Amniotic stem cell (primary cell): ENCODE measurements around the gene JADE2.
"Not testable (repeated sequence)": the region's sequence is repeated elsewhere in the genome, so short reads cannot be mapped to it uniquely, and the experiment has no call there.

ENCODE experiments used
- DNase-seq: peaks from one replicate; lab custom pipeline; 2025; lab: John Stamatoyannopoulos, UW

JADE2 gene

DNA sequence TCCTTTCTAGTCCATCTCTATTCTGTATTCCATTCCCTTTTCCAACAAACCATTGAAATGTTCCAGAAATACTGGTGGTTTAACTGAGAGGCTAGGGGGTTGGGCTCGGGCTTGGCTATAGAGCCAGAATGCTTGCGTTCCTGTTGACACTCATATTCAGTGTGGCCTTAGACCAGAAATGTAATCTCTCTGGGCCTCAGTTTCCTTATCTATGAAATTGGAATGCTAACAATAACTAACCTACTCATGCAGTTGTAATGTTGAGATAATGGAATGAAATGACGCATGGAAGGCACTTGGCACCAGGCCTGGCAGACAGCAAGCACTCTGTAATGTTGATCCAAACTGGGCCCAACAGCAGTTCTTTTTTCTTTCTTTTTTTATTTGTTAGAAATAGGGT is 26.8 kb downstream of the JADE2 start:
- DNase-seq: peak; percentile 84

DNA sequence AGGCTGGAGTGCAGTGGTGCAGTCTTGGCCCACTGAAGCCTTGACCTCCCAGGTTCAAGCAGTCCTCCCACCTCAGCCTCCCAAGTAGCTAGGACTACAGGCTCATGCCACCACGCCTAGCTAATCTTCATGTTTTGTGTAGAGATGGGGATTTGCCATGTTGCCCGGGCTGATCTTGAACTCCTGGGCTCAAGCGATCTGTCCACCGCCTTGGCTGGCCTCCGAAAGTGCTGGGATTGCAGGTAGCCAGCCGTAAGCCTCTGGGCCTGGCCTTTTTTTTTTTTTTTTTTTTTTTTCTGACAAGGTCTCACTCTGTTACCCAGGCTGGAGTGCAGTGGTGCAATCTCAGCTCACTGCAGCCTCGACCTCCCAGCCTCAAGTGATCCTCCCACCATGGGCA is 27.2 kb downstream of the JADE2 start:
- DNase-seq: not testable (repeated sequence)

- DNase-seq: no peak
Observed at GRCh38 chr5:134553821-134554267, 28.4 kb downstream of the JADE2 start.

DNA sequence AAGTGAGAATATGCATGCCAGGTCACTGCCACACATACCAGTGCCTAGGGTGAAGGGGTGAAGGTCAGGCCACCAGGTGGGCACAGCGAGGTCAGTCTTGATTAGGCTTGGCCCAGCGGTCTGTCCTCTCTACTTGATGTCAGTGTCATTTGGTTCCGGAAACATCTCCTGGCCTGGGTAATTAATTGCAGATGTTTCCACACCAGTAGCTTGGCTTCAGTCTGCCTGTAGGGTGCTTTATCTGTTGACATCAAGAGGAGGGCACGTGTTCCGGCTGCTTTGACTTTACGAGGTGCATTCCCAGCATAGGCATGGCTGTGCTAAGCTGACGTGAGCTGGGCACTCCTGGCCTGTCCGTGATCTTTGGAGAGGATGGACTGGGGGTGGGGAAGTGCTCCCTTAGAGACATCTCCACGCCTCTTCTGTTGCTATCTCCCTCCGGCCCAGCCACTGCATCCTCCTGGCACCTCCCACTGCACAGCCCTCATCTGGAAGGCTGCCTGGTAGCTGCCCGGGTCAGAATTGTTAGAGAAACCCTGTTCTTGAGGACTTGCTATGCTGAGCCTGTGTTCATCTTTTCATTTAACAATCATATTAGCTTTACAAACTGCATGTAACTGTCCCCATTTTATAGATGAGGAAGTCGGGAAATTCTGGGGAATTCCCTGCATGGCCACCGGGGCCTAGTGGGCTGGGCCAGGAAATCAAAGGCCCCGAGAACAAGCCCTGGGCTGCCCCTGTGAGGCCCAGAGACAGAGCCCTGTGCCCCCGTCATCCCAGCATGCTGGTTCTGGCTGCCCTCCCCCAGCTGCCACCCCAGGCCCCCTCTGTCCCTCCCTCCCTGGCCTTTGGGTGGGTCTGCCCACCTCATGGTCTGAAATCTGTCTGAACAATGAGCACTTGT is 29.1 kb downstream of the JADE2 start:
- DNase-seq: no peak

- DNase-seq: no peak
Observed at GRCh38 chr5:134555223-134555889, 29.9 kb downstream of the JADE2 start.

DNA sequence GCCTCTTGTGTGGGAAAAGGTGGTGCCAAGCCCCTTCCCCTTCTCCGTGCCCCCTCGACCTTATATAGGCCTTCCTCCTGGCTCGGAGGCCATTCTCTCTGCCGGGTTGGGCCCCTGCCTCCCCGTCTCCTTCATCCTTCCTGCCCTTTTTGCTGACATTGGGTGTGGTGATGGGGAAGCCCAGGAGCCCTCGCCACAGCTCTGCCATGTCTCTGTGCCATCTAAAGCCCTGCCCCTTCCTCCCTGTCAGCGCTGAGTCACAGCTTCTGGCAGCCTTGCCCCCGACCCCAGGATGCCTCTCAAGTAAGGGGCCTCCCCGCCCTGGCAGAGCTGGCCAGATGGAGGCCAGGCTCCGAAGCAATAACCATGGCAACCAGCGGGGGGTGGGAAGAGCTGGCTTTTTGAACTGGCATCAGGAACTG is 30.4 kb downstream of the JADE2 start:
- no peak for DNase-seq

DNA sequence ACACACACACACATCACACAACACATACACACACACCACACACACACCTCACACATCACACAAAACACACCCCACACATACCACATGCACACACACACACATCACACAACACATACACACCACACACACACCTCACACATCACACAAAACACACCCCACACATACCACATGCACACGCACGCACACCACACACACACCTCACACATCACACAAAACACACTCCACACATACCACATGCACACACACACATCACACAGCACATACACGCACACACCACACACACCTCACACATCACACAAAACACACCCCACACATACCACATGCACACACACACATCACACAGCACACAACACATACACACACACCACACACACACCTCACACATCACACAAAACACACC is 31.1 kb downstream of the JADE2 start:
- not testable (repeated sequence) for DNase-seq

DNA sequence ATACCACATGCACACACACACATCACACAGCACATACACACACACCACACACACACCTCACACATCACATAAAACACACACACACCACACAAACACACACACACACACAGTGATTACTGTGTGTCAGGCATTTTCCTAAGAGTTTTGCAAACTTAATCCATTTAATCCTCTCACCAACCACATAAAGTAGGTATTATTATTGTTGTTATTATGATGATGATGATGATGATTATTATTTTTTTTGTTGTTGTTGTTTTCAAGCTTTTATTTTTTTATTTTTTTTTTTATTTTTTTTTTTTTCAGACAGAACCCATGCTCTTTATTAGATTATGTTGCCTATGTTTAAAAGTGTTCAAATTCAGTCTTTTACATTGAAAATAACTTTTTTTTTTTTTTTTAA is 31.5 kb downstream of the JADE2 start:
- no peak for DNase-seq

- DNase-seq: no peak
Observed at GRCh38 chr5:134559672-134560071, 34.2 kb downstream of the JADE2 start.

- DNase-seq: no peak
Observed at GRCh38 chr5:134560698-134561097, 35.2 kb downstream of the JADE2 start.

DNA sequence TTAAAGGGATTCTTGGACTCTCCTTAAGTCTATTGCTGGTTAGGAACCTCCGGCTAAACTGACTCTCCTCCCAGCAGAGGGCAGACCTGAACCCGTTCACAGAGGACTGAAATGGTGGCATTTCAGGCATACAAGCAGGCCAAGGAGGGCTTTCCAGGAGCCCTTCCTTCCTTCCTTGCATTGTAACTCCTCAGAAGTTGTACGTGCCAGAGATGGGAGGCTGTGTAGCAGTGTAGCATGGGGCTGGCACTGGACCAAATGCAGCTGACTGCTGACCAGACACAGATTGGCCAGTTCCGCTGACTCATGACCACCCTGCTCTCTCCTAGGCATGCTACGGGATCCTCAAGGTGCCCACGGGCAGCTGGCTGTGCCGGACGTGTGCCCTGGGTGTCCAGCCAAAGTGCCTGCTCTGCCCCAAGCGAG is 36.4 kb downstream of the JADE2 start:
- DNase-seq: no peak

- DNase-seq: no peak
Observed at GRCh38 chr5:134563221-134563620, 37.8 kb downstream of the JADE2 start.

DNA sequence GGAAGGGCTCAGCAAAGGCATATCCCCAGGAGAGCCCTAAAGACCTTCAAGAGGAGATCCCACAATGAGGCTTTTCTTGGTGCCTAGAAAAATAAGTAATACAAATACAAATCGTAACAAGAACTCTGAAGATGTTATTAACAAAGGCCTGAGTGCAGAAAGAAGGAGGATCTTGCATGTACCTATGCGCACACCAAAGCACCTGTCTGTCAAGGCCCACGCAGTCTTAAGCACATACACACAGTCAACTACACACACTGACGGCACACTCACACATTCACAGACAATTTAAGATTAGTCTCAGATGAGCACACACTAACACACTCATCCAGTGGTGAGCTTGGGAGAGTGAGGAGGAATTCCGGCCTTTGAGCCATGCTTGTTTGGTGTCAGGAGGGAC is 38.5 kb downstream of the JADE2 start:
- no peak for DNase-seq

GRCh38 chr5:134564396-134564795 is 38.9 kb downstream of the JADE2 start:
- DNase-seq: no peak

DNA sequence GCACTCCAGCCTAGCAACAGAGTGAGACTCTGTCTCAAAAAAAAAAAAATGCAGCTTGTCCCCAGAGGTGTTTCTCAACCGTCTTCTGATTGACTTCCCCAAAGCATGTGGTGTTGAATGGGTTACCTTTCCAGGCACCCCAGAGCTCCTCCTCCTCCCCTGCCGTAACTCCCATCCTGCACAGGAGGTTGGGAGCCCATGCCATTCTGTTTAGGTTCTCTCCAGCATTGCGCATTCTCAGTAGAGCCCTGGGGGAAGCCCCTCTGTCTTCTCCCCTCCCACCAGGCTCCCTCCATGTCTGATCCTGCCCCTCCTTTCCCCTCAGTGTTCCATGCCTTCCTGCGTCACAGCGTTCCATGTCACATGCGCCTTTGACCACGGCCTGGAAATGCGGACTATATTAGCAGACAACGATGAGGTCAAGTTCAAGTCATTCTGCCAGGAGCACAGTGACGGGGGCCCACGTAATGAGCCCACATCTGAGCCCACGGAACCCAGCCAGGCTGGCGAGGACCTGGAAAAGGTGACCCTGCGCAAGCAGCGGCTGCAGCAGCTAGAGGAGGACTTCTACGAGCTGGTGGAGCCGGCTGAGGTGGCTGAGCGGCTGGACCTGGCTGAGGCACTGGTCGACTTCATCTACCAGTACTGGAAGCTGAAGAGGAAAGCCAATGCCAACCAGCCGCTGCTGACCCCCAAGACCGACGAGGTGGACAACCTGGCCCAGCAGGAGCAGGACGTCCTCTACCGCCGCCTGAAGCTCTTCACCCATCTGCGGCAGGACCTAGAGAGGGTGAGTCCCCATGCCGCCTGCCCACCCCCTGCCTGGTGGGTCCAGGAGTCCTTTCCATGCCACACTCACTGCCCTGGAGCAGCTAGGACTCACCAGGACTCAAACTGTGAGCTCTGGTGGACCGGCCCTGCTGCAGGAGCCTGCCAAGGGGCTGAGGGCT is 40.6 kb downstream of the JADE2 start:
- no peak for DNase-seq

- no peak for DNase-seq
Observed at GRCh38 chr5:134566741-134567221, 41.3 kb downstream of the JADE2 start.

DNA sequence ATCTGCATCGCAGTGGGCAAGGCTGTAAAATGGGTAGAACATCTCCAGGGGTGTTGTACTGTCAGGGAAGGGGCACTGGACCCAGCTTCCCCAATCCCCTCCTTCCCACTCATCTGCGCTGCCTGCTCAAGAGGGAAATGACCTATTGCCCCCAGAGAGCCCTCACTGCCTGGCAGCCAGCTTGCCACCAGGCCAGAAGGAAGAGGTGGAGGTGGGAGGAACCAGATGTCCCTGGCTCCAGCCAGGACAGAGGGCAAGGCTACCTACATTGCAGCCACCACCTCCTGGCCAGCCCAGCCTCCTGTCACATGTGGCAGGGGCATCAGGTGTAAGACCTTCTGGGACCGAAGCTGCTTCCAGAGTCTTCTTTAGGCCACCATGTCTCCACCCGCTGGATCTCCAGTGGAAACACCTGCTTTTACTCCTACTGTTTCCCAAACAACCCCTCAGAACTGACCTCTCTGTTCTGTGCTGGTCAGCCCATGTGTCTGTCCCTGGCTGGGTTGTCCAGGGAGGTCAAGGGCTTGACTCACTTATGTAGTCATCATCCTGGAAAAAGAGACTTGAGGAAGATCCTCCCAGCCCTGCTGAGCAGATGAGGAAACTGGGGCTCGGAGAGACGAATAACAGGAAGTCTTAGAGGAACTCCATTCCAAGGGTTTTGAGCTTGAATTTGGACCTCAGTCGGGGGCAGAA is 42.3 kb downstream of the JADE2 start:
- no peak for DNase-seq

- DNase-seq: no peak
Observed at GRCh38 chr5:134568337-134568700, 42.8 kb downstream of the JADE2 start.

GRCh38 chr5:134568761-134569695 is 43.6 kb downstream of the JADE2 start:
- no peak for DNase-seq

GRCh38 chr5:134569758-134570364 is 44.4 kb downstream of the JADE2 start:
- DNase-seq: no peak
